Mesendoderm (in vitro differentiated cells): ENCODE data around the gene CCDC112.
"Not testable (repeated sequence)": the region's sequence is repeated elsewhere in the genome, so short reads cannot be mapped to it uniquely, and the experiment has no call there.

Experiments
- DNase-seq: peaks from one replicate; pipeline ENCODE4 v3.0.0; 2013
- H2AK5ac ChIP-seq: 2 replicates; pipeline ENCODE4 v1.6.1; 2013; ENCODE audit warnings: low read length, inconsistent platforms
- H2BK120ac ChIP-seq: 2 replicates; pipeline ENCODE4 v1.6.1; 2013; ENCODE audit warnings: low read depth, mild to moderate bottlenecking, low read length, moderate library complexity, mixed read lengths
- H2BK15ac ChIP-seq: replicated peaks from 2 replicates; pipeline ENCODE4 v1.6.1; 2013; ENCODE audit warnings: low read depth, mild to moderate bottlenecking, moderate library complexity
- H2BK5ac ChIP-seq: 2 replicates; pipeline ENCODE4 v1.6.1; 2013; ENCODE audit warnings: low read length, inconsistent platforms
- H3K18ac ChIP-seq: 2 replicates; pipeline ENCODE4 v1.6.1; 2013; ENCODE audit warnings: mild to moderate bottlenecking, low read length, mixed read lengths
- H3K23ac ChIP-seq: one replicate; pipeline ENCODE4 v1.6.1; 2013; ENCODE audit warnings: low read length
- H3K27ac ChIP-seq: 2 replicates; pipeline ENCODE4 v1.5.1; 2013; ENCODE audit warnings: low read depth, mild to moderate bottlenecking, inconsistent platforms, low read length, moderate library complexity
- H3K27me3 ChIP-seq: 2 replicates; pipeline ENCODE4 v1.6.1; 2013; ENCODE audit warnings: low read length, control low read depth, mild to moderate bottlenecking, inconsistent platforms; ENCODE audit not compliant: insufficient read depth, poor library complexity
- H3K36me3 ChIP-seq: 2 replicates; pipeline ENCODE4 v1.6.1; 2013; ENCODE audit warnings: low read length, inconsistent platforms; ENCODE audit not compliant: control insufficient read depth, insufficient read depth
- H3K4ac ChIP-seq: one replicate; pipeline ENCODE4 v1.6.1; 2013; ENCODE audit warnings: low read depth, mild to moderate bottlenecking, low read length, moderate library complexity
- H3K4me1 ChIP-seq: 2 replicates; pipeline ENCODE4 v1.6.1; 2013; ENCODE audit warnings: low read depth, low read length, inconsistent platforms; ENCODE audit not compliant: control insufficient read depth
- H3K4me2 ChIP-seq: 2 replicates; pipeline ENCODE4 v1.6.1; 2013; ENCODE audit warnings: low read length
- H3K4me3 ChIP-seq: 2 replicates; pipeline ENCODE4 v1.5.1; 2013; ENCODE audit warnings: mild to moderate bottlenecking, low read length
- H3K56ac ChIP-seq: one replicate; pipeline ENCODE4 v1.6.1; 2013; ENCODE audit warnings: low read length
- H3K79me1 ChIP-seq: 2 replicates; pipeline ENCODE4 v1.6.1; 2013; ENCODE audit warnings: low read length, inconsistent platforms
- H3K79me2 ChIP-seq: 2 replicates; pipeline ENCODE4 v1.6.1; 2013; ENCODE audit warnings: mild to moderate bottlenecking, low read length; ENCODE audit not compliant: control insufficient read depth, insufficient read depth
- H3K9ac ChIP-seq: 2 replicates; pipeline ENCODE4 v1.6.1; 2013; ENCODE audit warnings: low read length, inconsistent platforms
- H4K5ac ChIP-seq: one replicate; pipeline ENCODE4 v1.6.1; 2013; ENCODE audit warnings: low read length
- H4K8ac ChIP-seq: one replicate; pipeline ENCODE4 v1.6.1; 2013; ENCODE audit warnings: low read depth, mild to moderate bottlenecking, control low read depth, low read length, moderate library complexity
- WGBS: extraction: QIAGEN DNeasy Blood & Tissue Kit; methylation state at CpG from one replicate; pipeline ENCODE4 v1.1.7; 2013; ENCODE audit warnings: low lambda C conversion rate, missing lambda C conversion rate; ENCODE audit not compliant: insufficient coverage; ENCODE audit errors: extremely low coverage; 5-methylcytosine and 5-hydroxymethylcytosine counted together

The CCDC112 gene

DNA sequence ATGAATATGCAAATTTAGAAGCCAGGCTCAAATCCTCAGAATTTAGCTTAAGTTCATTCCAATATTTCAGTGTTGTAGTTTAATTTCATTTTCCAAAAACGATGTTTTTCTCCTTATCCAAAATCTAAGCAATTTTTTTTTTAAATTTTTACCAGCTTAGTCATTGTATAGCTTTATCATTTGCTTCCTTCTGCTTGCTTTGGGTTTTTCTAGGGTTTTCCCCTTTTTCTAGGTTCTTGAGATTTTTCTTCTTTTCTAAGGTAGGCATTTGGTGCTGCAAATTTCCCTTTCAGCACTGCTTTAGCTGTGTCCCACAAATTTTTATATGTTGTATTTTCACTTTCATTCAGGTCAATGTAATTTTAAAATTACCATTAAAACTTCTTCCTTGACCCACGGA, 34.4 kb upstream of the CCDC112 start:
- Histone ChIP-seq H3K4me2 (no peak overlapping the region), H2AK5ac (no peak overlapping the region), H3K23ac (no peak overlapping the region), H3K36me3 (no peaks in the 10 kb centered on the region), H2BK15ac (no peak overlapping the region), H3K27me3 (no peaks in the 10 kb centered on the region), H4K5ac (no peak overlapping the region), H3K4ac (no peak overlapping the region), H4K8ac (no peak overlapping the region), H3K27ac (no peak overlapping the region), H2BK120ac (no peak overlapping the region), H3K4me1 (peaks cover 2% of the 10 kb centered on the region), H3K79me2 (no peaks in the 10 kb centered on the region), H3K56ac (no peak overlapping the region), H3K79me1 (no peaks in the 10 kb centered on the region), H3K4me3 (no peak overlapping the region), H3K9ac (no peak overlapping the region), H3K18ac (no peak overlapping the region), H2BK5ac (no peak overlapping the region)
- 100% methylated on average over 1 of the region's 2 CpGs for WGBS
- no peak for DNase-seq

DNA sequence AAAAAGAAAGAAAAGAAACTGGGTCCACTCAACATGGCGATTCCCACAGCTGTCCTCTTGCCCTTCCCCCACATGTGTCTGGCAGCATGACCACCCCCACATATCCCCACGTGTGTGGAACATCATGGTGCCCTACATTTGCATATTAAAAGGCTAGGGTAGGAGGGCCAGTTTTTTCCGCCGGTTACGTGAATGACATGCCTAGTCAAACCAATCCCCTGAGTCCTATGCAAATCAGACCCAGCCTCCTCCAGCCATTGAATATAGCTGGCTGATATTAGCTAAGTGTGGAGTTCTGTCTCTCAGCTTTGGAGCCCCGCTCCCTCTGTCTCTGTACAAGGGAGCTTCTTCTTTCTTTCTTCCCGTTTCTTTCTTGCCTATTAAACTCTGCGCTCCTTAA, 33.0 kb upstream of the CCDC112 start:
- no peak overlapping the region for H3K27ac ChIP-seq
- no peak overlapping the region for H3K9ac ChIP-seq
- no CpG with 5 or more reads among the region's 8 CpGs for WGBS
- no peak overlapping the region for H4K5ac ChIP-seq
- no peaks in the 10 kb centered on the region for H3K79me2 ChIP-seq
- H3K27me3 ChIP-seq, result no peaks in the 10 kb centered on the region
- H3K18ac ChIP-seq, result no peak overlapping the region
- H2AK5ac ChIP-seq, result no peak overlapping the region
- no peak overlapping the region for H2BK5ac ChIP-seq
- no peak overlapping the region for H2BK120ac ChIP-seq
- H3K4me3 ChIP-seq, result no peak overlapping the region
- no peaks in the 10 kb centered on the region for H3K79me1 ChIP-seq
- no peak overlapping the region for H3K23ac ChIP-seq
- peak; percentile 64 for DNase-seq
- no peak overlapping the region for H3K4me2 ChIP-seq
- no peaks in the 10 kb centered on the region for H3K36me3 ChIP-seq
- H4K8ac ChIP-seq, result no peak overlapping the region
- peaks cover 2% of the 10 kb centered on the region for H3K4me1 ChIP-seq
- H3K56ac ChIP-seq, result no peak overlapping the region
- no peak overlapping the region for H3K4ac ChIP-seq
- H2BK15ac ChIP-seq, result no peak overlapping the region

- no CpG with 5 or more reads among the region's 6 CpGs for WGBS
- H3K18ac ChIP-seq, result not testable (repeated sequence)
- peak; percentile 30 for DNase-seq
These were observed 32.3 kb upstream of the CCDC112 start for GRCh38 chr5:115328617-115329274.

GRCh38 chr5:115325296-115325959, 29.0 kb upstream of the CCDC112 start:
- WGBS, result no CpG with 5 or more reads among the region's 3 CpGs

More at GRCh38 chr5:115328617-115329274, 32.3 kb upstream of the CCDC112 start:
- not testable (repeated sequence) for H3K9ac ChIP-seq, H3K56ac ChIP-seq, H2BK5ac ChIP-seq, H3K79me2 ChIP-seq, H3K27me3 ChIP-seq, H3K4me2 ChIP-seq, H3K4me3 ChIP-seq, H4K5ac ChIP-seq, H4K8ac ChIP-seq, H3K4ac ChIP-seq, H3K23ac ChIP-seq, H2AK5ac ChIP-seq, H3K36me3 ChIP-seq, H2BK15ac ChIP-seq, H3K4me1 ChIP-seq, H3K79me1 ChIP-seq, H3K27ac ChIP-seq, H2BK120ac ChIP-seq

GRCh38 chr5:115324021-115324420, 27.6 kb upstream of the CCDC112 start:
- WGBS, result no CpG with 5 or more reads among the region's 2 CpGs

More at GRCh38 chr5:115325296-115325959, 29.0 kb upstream of the CCDC112 start:
- H3K23ac ChIP-seq, result no peak overlapping the region
- no peaks in the 10 kb centered on the region for H3K36me3 ChIP-seq
- no peak overlapping the region for H2BK120ac ChIP-seq
- no peak overlapping the region for H2BK5ac ChIP-seq
- no peak overlapping the region for H4K5ac ChIP-seq
- no peak overlapping the region for H3K4ac ChIP-seq
- H3K27me3 ChIP-seq, result no peaks in the 10 kb centered on the region
- no peak overlapping the region for H3K4me3 ChIP-seq
- H3K27ac ChIP-seq, result no peak overlapping the region
- H3K56ac ChIP-seq, result no peak overlapping the region
- peaks cover 2% of the 10 kb centered on the region for H3K4me1 ChIP-seq
- no peak overlapping the region for H4K8ac ChIP-seq
- no peaks in the 10 kb centered on the region for H3K79me2 ChIP-seq
- H2BK15ac ChIP-seq, result no peak overlapping the region
- DNase-seq, result no peak
- no peak overlapping the region for H3K4me2 ChIP-seq
- H3K79me1 ChIP-seq, result no peaks in the 10 kb centered on the region
- no peak overlapping the region for H3K18ac ChIP-seq
- no peak overlapping the region for H2AK5ac ChIP-seq
- H3K9ac ChIP-seq, result no peak overlapping the region

More at GRCh38 chr5:115324021-115324420, 27.6 kb upstream of the CCDC112 start:
- Histone ChIP-seq H4K5ac (no peak overlapping the region), H2BK15ac (no peak overlapping the region), H3K56ac (no peak overlapping the region), H3K27ac (no peak overlapping the region), H3K4me2 (no peak overlapping the region), H4K8ac (no peak overlapping the region), H3K27me3 (no peaks in the 10 kb centered on the region), H3K4me3 (no peak overlapping the region), H3K79me1 (no peaks in the 10 kb centered on the region), H2AK5ac (no peak overlapping the region), H3K79me2 (no peaks in the 10 kb centered on the region), H3K36me3 (no peaks in the 10 kb centered on the region), H3K18ac (no peak overlapping the region), H3K23ac (no peak overlapping the region), H2BK120ac (no peak overlapping the region), H3K4me1 (peaks cover 2% of the 10 kb centered on the region), H2BK5ac (no peak overlapping the region), H3K9ac (no peak overlapping the region), H3K4ac (no peak overlapping the region)
- DNase-seq, result no peak
